GM20000 (cell line): ENCODE measurements around the gene NXPH2.

Experiments
- DNase-seq: peaks from one replicate; pipeline ENCODE4 v3.0.0; 2012; ENCODE audit warnings: low spot score
- TF ChIP-seq, protein P1 (sequence below): IDR thresholded peaks from 2 replicates; pipeline ENCODE4 v1.5.1; 2012; ENCODE audit warnings: mild to moderate bottlenecking, control low read depth; ENCODE audit errors: extremely low read depth, missing control alignments

Gene NXPH2

DNA sequence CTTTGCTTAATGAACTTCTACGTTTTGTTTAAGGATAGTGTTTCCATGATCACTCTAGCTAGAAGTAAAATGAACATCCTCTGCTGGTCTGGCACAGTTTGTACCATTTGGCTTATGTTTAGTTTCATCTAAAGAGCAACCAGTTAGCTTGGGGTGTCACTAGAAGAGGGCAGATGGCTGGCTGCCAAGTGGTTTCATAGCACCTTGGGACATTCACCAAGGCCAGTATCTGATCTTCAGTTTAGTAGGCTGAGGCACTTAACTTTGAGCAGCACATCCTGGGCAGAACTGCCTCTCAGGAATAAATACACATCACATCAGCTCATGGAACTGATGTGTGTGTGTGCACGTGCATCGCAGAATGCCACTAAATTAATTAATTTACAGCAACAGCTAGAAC, 68.4 kb downstream of the NXPH2 start:
- no peak for DNase-seq

DNA sequence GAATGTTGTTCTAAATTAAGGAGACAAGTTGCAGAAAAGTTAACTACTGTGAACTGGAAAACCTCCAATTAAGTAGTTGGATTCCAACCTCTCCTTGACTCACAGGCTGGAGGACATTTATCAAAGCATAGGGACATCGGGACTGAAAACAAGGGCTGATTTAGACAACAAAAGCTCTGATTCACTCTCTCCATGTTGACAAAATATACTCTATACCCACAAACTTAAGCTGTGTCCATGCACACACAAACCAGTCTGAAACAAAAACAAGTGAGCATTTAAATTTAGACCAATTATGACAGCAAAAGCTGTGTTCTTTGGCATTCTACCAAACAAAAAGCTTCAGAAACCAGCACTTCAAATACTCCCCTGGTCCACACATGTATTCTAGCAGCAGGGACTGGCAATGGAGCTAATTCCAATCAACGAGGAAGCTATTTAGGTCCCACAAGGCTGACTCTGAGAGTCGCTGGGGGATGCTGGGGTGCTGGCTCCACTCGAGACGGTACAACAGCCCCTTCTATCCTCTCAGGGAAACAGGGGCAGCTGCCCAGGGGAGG, 71.4 kb downstream of the NXPH2 start:
- no peak for DNase-seq
- TF ChIP-seq, protein P1, sequence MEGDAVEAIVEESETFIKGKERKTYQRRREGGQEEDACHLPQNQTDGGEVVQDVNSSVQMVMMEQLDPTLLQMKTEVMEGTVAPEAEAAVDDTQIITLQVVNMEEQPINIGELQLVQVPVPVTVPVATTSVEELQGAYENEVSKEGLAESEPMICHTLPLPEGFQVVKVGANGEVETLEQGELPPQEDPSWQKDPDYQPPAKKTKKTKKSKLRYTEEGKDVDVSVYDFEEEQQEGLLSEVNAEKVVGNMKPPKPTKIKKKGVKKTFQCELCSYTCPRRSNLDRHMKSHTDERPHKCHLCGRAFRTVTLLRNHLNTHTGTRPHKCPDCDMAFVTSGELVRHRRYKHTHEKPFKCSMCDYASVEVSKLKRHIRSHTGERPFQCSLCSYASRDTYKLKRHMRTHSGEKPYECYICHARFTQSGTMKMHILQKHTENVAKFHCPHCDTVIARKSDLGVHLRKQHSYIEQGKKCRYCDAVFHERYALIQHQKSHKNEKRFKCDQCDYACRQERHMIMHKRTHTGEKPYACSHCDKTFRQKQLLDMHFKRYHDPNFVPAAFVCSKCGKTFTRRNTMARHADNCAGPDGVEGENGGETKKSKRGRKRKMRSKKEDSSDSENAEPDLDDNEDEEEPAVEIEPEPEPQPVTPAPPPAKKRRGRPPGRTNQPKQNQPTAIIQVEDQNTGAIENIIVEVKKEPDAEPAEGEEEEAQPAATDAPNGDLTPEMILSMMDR, result no peak

More for the DNA sequence above, 68.4 kb downstream of the NXPH2 start:
- TF ChIP-seq, protein P1, result no peak

DNA sequence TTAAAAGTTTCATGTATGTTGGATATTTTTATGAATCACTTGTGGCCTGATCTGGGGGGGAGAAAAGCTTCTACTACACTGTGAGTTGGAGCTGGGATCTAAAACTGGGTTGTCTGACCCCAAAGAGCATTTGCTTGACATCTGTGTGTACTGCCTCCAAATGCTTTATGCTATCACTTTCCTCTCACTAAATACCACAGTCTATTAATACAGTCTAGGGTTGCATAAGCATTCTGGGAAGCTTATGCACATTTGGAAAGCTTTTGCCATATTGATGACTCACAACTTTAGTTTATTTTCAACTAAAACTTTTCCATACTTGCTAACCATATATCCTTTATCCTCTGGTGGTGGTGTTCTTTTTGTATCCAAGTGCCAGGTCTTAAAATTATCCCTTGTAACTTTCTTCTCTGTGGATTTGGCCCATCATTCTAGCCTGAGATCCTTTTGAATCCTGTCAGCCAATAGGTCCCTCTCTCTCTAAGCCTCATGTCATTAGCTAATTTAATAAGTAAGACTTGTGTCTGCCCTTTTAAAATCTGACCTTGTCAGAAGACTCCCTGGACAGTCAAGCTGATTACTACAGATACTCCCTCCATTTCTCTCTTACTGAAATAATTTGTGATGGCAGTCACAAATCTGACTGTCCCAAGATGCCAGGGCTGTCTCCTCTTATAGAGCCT, 72.7 kb downstream of the NXPH2 start:
- DNase-seq, result no peak
- TF ChIP-seq, protein P1, result no peak

DNA sequence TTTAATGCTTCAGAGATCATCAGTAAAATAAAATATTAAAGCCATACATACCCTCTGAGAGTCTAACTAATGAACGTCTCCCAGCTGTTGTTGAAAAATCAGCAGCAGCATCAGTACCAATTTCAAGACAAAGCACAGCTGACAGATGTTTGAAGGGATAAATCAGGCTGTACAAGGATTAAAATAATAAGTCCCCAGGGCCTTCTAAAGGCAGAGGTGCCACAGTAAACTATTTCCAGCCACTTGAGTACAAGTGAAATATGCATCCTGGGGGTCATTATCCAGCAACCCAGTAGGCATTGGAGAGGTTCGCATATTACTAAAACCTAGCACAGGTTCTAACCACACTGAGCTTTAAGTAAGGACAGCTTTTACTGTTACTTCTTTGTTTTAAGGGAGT, 76.9 kb downstream of the NXPH2 start:
- TF ChIP-seq, protein P1, result no peak
- no peak for DNase-seq

DNA sequence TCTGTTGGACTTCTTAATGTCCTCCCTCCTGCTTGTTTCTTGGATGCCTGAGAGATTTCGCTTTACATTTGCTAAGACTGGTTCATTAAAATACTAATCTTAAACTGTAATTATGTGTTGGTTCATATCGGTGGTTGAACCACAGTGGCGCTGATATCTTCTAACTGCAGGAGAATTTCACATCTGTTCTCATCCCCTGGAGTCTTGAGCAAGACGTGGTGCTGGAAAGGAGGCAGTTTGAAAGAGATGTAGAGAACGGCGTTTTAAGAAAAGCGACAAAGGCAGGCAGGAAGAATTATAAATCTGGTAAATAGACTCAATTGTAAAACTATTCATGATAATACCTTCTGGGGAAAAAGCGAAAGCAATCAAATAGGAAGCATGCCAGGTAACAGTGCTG, 79.5 kb downstream of the NXPH2 start:
- TF ChIP-seq, protein P1, result no peak
- no peak for DNase-seq

DNA sequence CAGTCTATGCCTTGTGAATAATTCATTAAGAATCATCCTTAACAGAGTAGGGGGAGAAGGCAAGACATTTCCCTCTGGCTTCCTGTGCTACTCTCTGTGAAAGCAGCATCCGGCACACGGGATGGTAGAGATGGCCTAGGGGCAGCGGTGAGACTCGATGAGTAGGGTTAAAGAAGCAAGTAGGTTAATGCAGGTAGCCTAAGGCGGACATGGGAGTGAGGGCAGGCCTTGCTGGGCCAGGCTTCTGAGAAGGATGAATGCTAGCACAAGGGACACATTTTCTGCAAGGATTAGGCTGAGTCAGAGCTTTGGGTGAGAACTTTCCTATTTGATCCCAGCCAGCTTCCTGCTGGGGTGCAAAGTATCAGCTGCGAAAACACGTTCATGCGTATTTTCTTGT, 80.8 kb downstream of the NXPH2 start:
- TF ChIP-seq, protein P1, result no peak
- DNase-seq, result no peak

DNA sequence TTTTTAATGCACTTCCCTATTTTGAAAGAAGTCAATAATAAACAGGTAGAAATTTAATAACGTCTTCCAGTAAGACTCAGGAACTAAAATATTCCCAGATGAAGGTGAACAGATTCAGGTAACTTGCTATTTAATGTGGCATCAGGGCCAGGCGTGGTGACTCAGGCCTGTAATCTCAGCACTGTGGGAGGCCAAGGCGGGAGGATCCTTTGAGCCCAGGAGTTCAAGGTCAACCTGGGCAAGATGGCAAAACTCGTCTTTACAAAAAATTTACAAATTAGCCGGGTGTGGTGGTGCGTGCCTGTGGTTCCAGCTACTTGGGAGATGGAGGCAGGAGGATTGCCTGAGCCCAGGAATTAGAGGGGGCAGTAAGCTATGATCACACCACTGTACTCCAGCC, 81.8 kb downstream of the NXPH2 start:
- no peak for DNase-seq
- TF ChIP-seq, protein P1, result no peak
